Uterus (tissue), 4 donors: ENCODE results near the gene CCR3. TPM values are rescaled to one million over a fixed set of nuclear protein-coding genes. Genes with fewer than 3 reads are reported as not detected.

Source experiments
- DNase-seq, 2 donors: peaks; one replicate each; pipeline ENCODE4 v3.0.0-alpha.2; 2019 to 2020
- H3K27ac ChIP-seq, 2 donors: fragments of 200-600 bp; sonication (generic); 1 replicate in 1 of 2; 2 replicates in 1 of 2; pipeline ENCODE4 v1.5.1; 2016 to 2018
- H3K27me3 ChIP-seq, 2 donors: fragments of 200-600 bp; sonication (generic); one replicate each; pipeline ENCODE4 v1.5.1; 2018 to 2019; ENCODE audit warnings: control low read depth in 1 of 2
- H3K36me3 ChIP-seq, 2 donors: fragments of 200-600 bp; sonication (generic); one replicate each; pipeline ENCODE4 v1.5.1; 2019; ENCODE audit warnings: control low read depth in 1 of 2
- H3K4me1 ChIP-seq, 2 donors: fragments of 200-600 bp; sonication (generic); one replicate each; pipeline ENCODE4 v1.5.1; 2018 to 2019; ENCODE audit warnings: control low read depth in 1 of 2
- H3K4me3 ChIP-seq, 2 donors: fragments of 200-600 bp; sonication (generic); 1 replicate in 1 of 2; 2 replicates in 1 of 2; pipeline ENCODE4 v1.5.1; 2018 to 2019; ENCODE audit warnings: mild to moderate bottlenecking in 1 of 2
- H3K9me3 ChIP-seq, 2 donors: fragments of 200-600 bp; sonication (generic); one replicate each; pipeline ENCODE4 v1.5.1; 2019; ENCODE audit warnings: control low read depth in 1 of 2
- CTCF ChIP-seq, 4 experiments: fragments of 200-600 bp in 2 of 4; fragments of 450-650 bp in 2 of 4; sonication (generic) in 2 of 4; IDR thresholded peaks; one replicate each; pipeline ENCODE4 v1.5.1; 2016 to 2019; ENCODE audit warnings: antibody characterized with exemption in 4 of 4, mild to moderate bottlenecking in 2 of 4, moderate library complexity in 1 of 4
- POLR2A ChIP-seq, 2 donors: fragments of 450-650 bp; IDR thresholded peaks; one replicate each; pipeline ENCODE4 v1.6.1; 2016; ENCODE audit warnings: antibody characterized with exemption in 2 of 2, mild to moderate bottlenecking in 1 of 2, moderate library complexity in 1 of 2
- intact Hi-C: fragments of 100-400 bp; cut with DNase I; formaldehyde crosslinking; loops from one replicate; pipeline ENCODE4 v1.15.1; 2023; ENCODE audit warnings: low total_unique reads
- total RNA-seq, 4 donors: library from RNA; depleted of rRNA in 3 of 4; stranded (reverse); fragments of >200 nt in 3 of 4; gene quantifications; one replicate each; pipeline versions ENCODE4 v1.1.0 to v1.2.4, GENCODE V29; 2014 to 2023
- donor health status: DM: yes; HTN: yes; CAD: no.

CCR3 gene
- total RNA-seq, 4 donors from 2014 or later = not detected

- no peaks in the 10 kb centered on the region for H3K4me1 ChIP-seq
- no peak for DNase-seq
- H3K27me3 ChIP-seq = no peaks in the 10 kb centered on the region
- no peak overlapping the region for H3K27ac ChIP-seq
- no peak for TF ChIP-seq CTCF (IDR thresholded peaks at IDR 0.05)
- no peaks in the 10 kb centered on the region for H3K36me3 ChIP-seq
- H3K9me3 ChIP-seq = no peaks in the 10 kb centered on the region
- no peak overlapping the region for H3K4me3 ChIP-seq
- intact Hi-C loops = no loop called here
Measured at GRCh38 chr3:46233194-46233593, 9.1 kb upstream of the CCR3 start.

- Histone ChIP-seq H3K27me3 (no peaks in the 10 kb centered on the region), H3K4me1 (no peaks in the 10 kb centered on the region), H3K4me3 (no peak overlapping the region), H3K27ac (no peak overlapping the region), H3K36me3 (no peaks in the 10 kb centered on the region), H3K9me3 (no peaks in the 10 kb centered on the region)
- intact Hi-C loops = no loop called here
- no peak for DNase-seq
- TF ChIP-seq CTCF (IDR thresholded peaks at IDR 0.05) (no peak), POLR2A (IDR thresholded peaks at IDR 0.05) (no peak)
Measured at GRCh38 chr3:46235425-46235824, 6.8 kb upstream of the CCR3 start.

- H3K9me3 ChIP-seq = no peaks in the 10 kb centered on the region
- no peak overlapping the region for H3K4me3 ChIP-seq
- no peak for TF ChIP-seq POLR2A (IDR thresholded peaks at IDR 0.05)
- no peak for TF ChIP-seq CTCF (IDR thresholded peaks at IDR 0.05)
- H3K27me3 ChIP-seq = no peaks in the 10 kb centered on the region
- H3K27ac ChIP-seq = no peak overlapping the region
- DNase-seq = no peak
- H3K4me1 ChIP-seq = no peaks in the 10 kb centered on the region
- no peaks in the 10 kb centered on the region for H3K36me3 ChIP-seq
- intact Hi-C loops = no loop called here
Measured at GRCh38 chr3:46236294-46237054, 5.8 kb upstream of the CCR3 start.

- DNase-seq = no peak
- Histone ChIP-seq H3K4me1 (no peaks in the 10 kb centered on the region), H3K9me3 (no peaks in the 10 kb centered on the region), H3K27ac (no peak overlapping the region), H3K27me3 (no peaks in the 10 kb centered on the region), H3K4me3 (no peak overlapping the region), H3K36me3 (no peaks in the 10 kb centered on the region)
- TF ChIP-seq CTCF (IDR thresholded peaks at IDR 0.05) (no peak), POLR2A (IDR thresholded peaks at IDR 0.05) (no peak)
- intact Hi-C loops = no loop called here
Measured at GRCh38 chr3:46238386-46238785, 3.9 kb upstream of the CCR3 start.

- Histone ChIP-seq H3K4me1 (no peaks in the 10 kb centered on the region), H3K4me3 (no peak overlapping the region), H3K9me3 (no peaks in the 10 kb centered on the region), H3K36me3 (no peaks in the 10 kb centered on the region), H3K27ac (no peak overlapping the region), H3K27me3 (no peaks in the 10 kb centered on the region)
- intact Hi-C loops = no loop called here
- DNase-seq = no peak
- TF ChIP-seq POLR2A (IDR thresholded peaks at IDR 0.05) = no peak
- no peak for TF ChIP-seq CTCF (IDR thresholded peaks at IDR 0.05)
Measured at GRCh38 chr3:46239301-46239938, 2.8 kb upstream of the CCR3 start.
